Testis (tissue), 2 donors: ENCODE results near the gene SLC7A14.

Source experiments
- POLR2A ChIP-seq: fragments of 450-650 bp; IDR thresholded peaks from one replicate; pipeline ENCODE4 v1.6.1; 2017; ENCODE audit warnings: antibody characterized with exemption, mild to moderate bottlenecking, moderate library complexity
- TF ChIP-seq, protein P1 (sequence below), 3 experiments: fragments of 450-650 bp in 2 of 3; fragments of 200-600 bp in 1 of 3; sonication (generic) in 1 of 3; IDR thresholded peaks; one replicate each; pipeline ENCODE4 v1.5.1; 2016 to 2019; ENCODE audit warnings: antibody characterized with exemption in 3 of 3, mild to moderate bottlenecking in 2 of 3, moderate library complexity in 1 of 3

DNA sequence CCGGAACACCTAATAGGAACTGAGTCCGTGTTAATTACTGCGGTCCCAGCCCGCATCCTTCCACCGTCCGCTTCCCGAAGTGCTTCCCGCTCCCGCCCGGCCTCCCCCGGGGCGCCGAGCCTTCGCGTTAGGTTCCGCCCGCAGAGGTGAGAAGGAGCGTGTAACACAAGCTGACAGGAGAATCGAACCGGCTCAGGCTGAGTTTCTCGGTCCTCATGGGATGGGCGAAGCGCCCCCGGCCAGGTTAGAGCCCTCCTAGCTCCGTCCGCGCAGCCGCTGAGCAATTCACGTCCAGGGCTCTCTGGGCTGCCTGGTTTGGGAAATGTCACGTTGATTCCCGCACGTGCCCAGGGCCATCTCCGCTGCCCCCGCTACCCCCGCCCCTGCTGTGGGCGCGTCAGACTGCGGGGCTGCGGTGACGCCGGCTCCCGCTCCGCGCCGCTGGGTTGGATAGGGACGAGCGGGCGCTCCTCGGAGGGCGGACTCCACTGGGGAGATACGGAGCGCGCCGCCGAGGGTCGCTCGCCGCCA, 166.3 kb downstream of the SLC7A14 start:
- TF ChIP-seq, protein P1, sequence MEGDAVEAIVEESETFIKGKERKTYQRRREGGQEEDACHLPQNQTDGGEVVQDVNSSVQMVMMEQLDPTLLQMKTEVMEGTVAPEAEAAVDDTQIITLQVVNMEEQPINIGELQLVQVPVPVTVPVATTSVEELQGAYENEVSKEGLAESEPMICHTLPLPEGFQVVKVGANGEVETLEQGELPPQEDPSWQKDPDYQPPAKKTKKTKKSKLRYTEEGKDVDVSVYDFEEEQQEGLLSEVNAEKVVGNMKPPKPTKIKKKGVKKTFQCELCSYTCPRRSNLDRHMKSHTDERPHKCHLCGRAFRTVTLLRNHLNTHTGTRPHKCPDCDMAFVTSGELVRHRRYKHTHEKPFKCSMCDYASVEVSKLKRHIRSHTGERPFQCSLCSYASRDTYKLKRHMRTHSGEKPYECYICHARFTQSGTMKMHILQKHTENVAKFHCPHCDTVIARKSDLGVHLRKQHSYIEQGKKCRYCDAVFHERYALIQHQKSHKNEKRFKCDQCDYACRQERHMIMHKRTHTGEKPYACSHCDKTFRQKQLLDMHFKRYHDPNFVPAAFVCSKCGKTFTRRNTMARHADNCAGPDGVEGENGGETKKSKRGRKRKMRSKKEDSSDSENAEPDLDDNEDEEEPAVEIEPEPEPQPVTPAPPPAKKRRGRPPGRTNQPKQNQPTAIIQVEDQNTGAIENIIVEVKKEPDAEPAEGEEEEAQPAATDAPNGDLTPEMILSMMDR (IDR thresholded peaks at IDR 0.05), result no peak
- TF ChIP-seq POLR2A, result no peak
